H1 (cell line): Measurements from ENCODE around the gene APOL2. TPM values are rescaled to one million over a fixed set of nuclear protein-coding genes. Genes with fewer than 3 reads are reported as not detected.

Experiments used
- CTCF ChIA-PET: fragments of 300-600 bp; sonication (Branson Sonifier 250); formaldehyde crosslinking; loops from one replicate; lab custom pipeline; 2021; ENCODE audit not compliant: partially characterized antibody; lab: Charles Lee
- POLR2A ChIA-PET: fragments of 300-600 bp; sonication (Branson Sonifier 250); formaldehyde crosslinking; loops from one replicate; lab custom pipeline; 2021; ENCODE audit warnings: inconsistent platforms; ENCODE audit not compliant: partially characterized antibody; lab: Charles Lee
- DNase-seq, 2 experiments: peaks; one replicate each; pipeline versions ENCODE4 v3.0.0 to v3.0.0-alpha.2; 2010 to 2022; ENCODE audit warnings: low spot score in 2 of 2, low read depth in 1 of 2, mixed read lengths in 1 of 2
- FAIRE-seq: peaks from 2 replicates; lab custom pipeline; 2011; peaks lifted over from hg19 to GRCh38; lab: Jason Lieb, UNC
- H2AFZ ChIP-seq: 2 replicates; pipeline ENCODE4 v1.8.1; 2012; ENCODE audit warnings: low read length, inconsistent platforms
- H2AK5ac ChIP-seq: 2 replicates; pipeline ENCODE4 v1.6.1; 2013; ENCODE audit warnings: low read depth, low read length
- H2BK120ac ChIP-seq: replicated peaks from 2 replicates; pipeline ENCODE3; 2013; ENCODE audit warnings: low read depth, low read length, inconsistent platforms
- H2BK12ac ChIP-seq: 2 replicates; pipeline ENCODE4 v1.6.1; 2013; ENCODE audit warnings: low read depth, low read length
- H2BK15ac ChIP-seq: 2 replicates; pipeline ENCODE4 v1.6.1; 2013; ENCODE audit warnings: low read length
- H2BK20ac ChIP-seq: 2 replicates; pipeline ENCODE4 v1.6.1; 2013; ENCODE audit warnings: low read length
- H2BK5ac ChIP-seq: 2 replicates; pipeline ENCODE4 v1.6.1; 2013; ENCODE audit warnings: low read depth, low read length
- H3K14ac ChIP-seq: 2 replicates; pipeline ENCODE4 v1.6.1; 2013; ENCODE audit warnings: inconsistent platforms; ENCODE audit not compliant: insufficient read length
- H3K18ac ChIP-seq: 2 replicates; pipeline ENCODE4 v1.6.1; 2013; ENCODE audit warnings: low read length; ENCODE audit errors: extremely low read depth
- H3K23ac ChIP-seq: 2 replicates; pipeline ENCODE4 v1.6.1; 2013; ENCODE audit warnings: inconsistent platforms; ENCODE audit not compliant: insufficient read length
- H3K23me2 ChIP-seq: 2 replicates; pipeline ENCODE4 v1.6.1; 2013; ENCODE audit warnings: low read depth, low read length
- H3K27ac ChIP-seq: 2 replicates; pipeline ENCODE4 v1.6.1; 2011; ENCODE audit warnings: low read depth, low read length, inconsistent platforms
- H3K27me3 ChIP-seq, 4 experiments: replicated peaks in 1 of 4; 1 replicate in 1 of 4; 2 replicates in 3 of 4; pipeline versions ENCODE4 v1.6.1 to v1.8.1; 2011 to 2013; ENCODE audit warnings: low read length in 3 of 4, mild to moderate bottlenecking in 3 of 4, inconsistent platforms in 2 of 4, mixed read lengths in 2 of 4, moderate library complexity in 1 of 4; ENCODE audit not compliant: control insufficient read depth in 3 of 4, insufficient read depth in 3 of 4; ENCODE audit errors: extremely low read depth in 1 of 4
- H3K36me3 ChIP-seq, 4 experiments: 2 replicates each; pipeline versions ENCODE4 v1.6.1 to v1.8.1; 2011 to 2013; ENCODE audit warnings: mild to moderate bottlenecking in 4 of 4, low read length in 3 of 4, moderate library complexity in 2 of 4, control low read depth in 1 of 4, inconsistent platforms in 1 of 4; ENCODE audit not compliant: insufficient read depth in 4 of 4, control insufficient read depth in 2 of 4
- H3K4ac ChIP-seq: replicated peaks from 2 replicates; pipeline ENCODE3; 2013; ENCODE audit warnings: low read length, low read depth, mixed read lengths, inconsistent platforms; ENCODE audit not compliant: insufficient read length
- H3K4me1 ChIP-seq, 4 experiments: replicated peaks in 1 of 4; 1 replicate in 1 of 4; 2 replicates in 3 of 4; pipeline versions ENCODE4 v1.6.1 to v1.8.1; 2011 to 2013; ENCODE audit warnings: low read length in 3 of 4, inconsistent platforms in 2 of 4, mixed read lengths in 1 of 4; ENCODE audit not compliant: insufficient read depth in 4 of 4, control insufficient read depth in 3 of 4
- H3K4me2 ChIP-seq, 2 experiments: 2 replicates each; pipeline versions ENCODE4 v1.6.1 to v1.8.1; 2011 to 2013; ENCODE audit warnings: low read depth in 2 of 2, low read length in 2 of 2, control low read depth in 1 of 2, inconsistent platforms in 1 of 2, mild to moderate bottlenecking in 1 of 2; ENCODE audit not compliant: insufficient read depth in 1 of 2
- H3K4me3 ChIP-seq, 4 experiments: fragments of 200-600, 300-600 bp in 1 of 4; sonication (generic), shearing (Covaris generic), sonication (Bioruptor Twin) in 1 of 4; 2 replicates each; pipeline versions ENCODE4 v1.5.1 to v1.8.1; 2011 to 2016; ENCODE audit warnings: low read length in 4 of 4, low read depth in 3 of 4, control low read depth in 2 of 4, inconsistent platforms in 2 of 4, mild to moderate bottlenecking in 2 of 4, mixed read lengths in 1 of 4, moderate library complexity in 1 of 4; ENCODE audit not compliant: insufficient read depth in 2 of 4; ENCODE audit errors: extremely low read depth in 1 of 4
- H3K56ac ChIP-seq: replicated peaks from 2 replicates; pipeline ENCODE3; 2013; ENCODE audit warnings: low read depth, mild to moderate bottlenecking, mixed read lengths, low read length, inconsistent platforms; ENCODE audit not compliant: insufficient read length
- H3K79me1 ChIP-seq: 2 replicates; pipeline ENCODE4 v1.6.1; 2013; ENCODE audit warnings: low read depth, low read length, control low read depth
- H3K79me2 ChIP-seq, 2 experiments: 2 replicates each; pipeline versions ENCODE4 v1.6.1 to v1.8.1; 2012 to 2013; ENCODE audit warnings: low read length in 2 of 2, mild to moderate bottlenecking in 2 of 2, inconsistent platforms in 1 of 2; ENCODE audit not compliant: insufficient read depth in 2 of 2, control insufficient read depth in 1 of 2
- H3K9ac ChIP-seq, 4 experiments: replicated peaks in 1 of 4; 1 replicate in 1 of 4; 2 replicates in 3 of 4; pipeline versions ENCODE4 v1.6.1 to v1.8.1; 2011 to 2013; ENCODE audit warnings: low read depth in 3 of 4, low read length in 3 of 4, control low read depth in 2 of 4, mild to moderate bottlenecking in 2 of 4, moderate library complexity in 2 of 4, inconsistent platforms in 1 of 4; ENCODE audit errors: extremely low read depth in 1 of 4
- H3K9me3 ChIP-seq, 2 experiments: 2 replicates each; pipeline versions ENCODE4 v1.6.1 to v1.8.1; 2012 to 2013; ENCODE audit warnings: mild to moderate bottlenecking in 2 of 2, moderate library complexity in 2 of 2, control low read depth in 1 of 2, inconsistent platforms in 1 of 2, low read depth in 1 of 2, low read length in 1 of 2, mixed read lengths in 1 of 2; ENCODE audit not compliant: insufficient read depth in 2 of 2
- H4K20me1 ChIP-seq, 2 experiments: replicated peaks in 1 of 2; 2 replicates each; pipeline versions ENCODE3 to v1.8.1; 2011 to 2013; ENCODE audit warnings: inconsistent platforms in 2 of 2, low read length in 2 of 2, mild to moderate bottlenecking in 1 of 2; ENCODE audit not compliant: insufficient read depth in 2 of 2, control insufficient read depth in 1 of 2
- H4K5ac ChIP-seq: 2 replicates; pipeline ENCODE4 v1.6.1; 2013; ENCODE audit warnings: low read length, low read depth, mixed read lengths, inconsistent platforms; ENCODE audit not compliant: insufficient read length
- H4K8ac ChIP-seq: 2 replicates; pipeline ENCODE4 v1.8.0; 2013; ENCODE audit warnings: mild to moderate bottlenecking, moderate library complexity, low read length, inconsistent platforms; ENCODE audit not compliant: insufficient read depth; ENCODE audit errors: extremely low read depth
- H4K91ac ChIP-seq: replicated peaks from 2 replicates; pipeline ENCODE3; 2013; ENCODE audit warnings: low read length, mixed read lengths, inconsistent platforms; ENCODE audit not compliant: insufficient read length
- ASH2L ChIP-seq: fragments of 200-600, 300-600 bp; sonication (generic); IDR thresholded peaks from one replicate; pipeline ENCODE4 v1.7.1; 2017; ENCODE audit warnings: low read length
- BRCA1 ChIP-seq: IDR thresholded peaks from 2 replicates; pipeline ENCODE4 v1.6.1; 2012; ENCODE audit warnings: low read depth, low read length, improper control_type of control experiment
- CREB1 ChIP-seq: IDR thresholded peaks from 2 replicates; pipeline ENCODE4 v1.6.1; 2012; ENCODE audit warnings: inconsistent platforms
- NRF1 ChIP-seq: IDR thresholded peaks from 2 replicates; pipeline ENCODE4 v1.6.1; 2011; ENCODE audit warnings: mild to moderate bottlenecking, low read depth, low read length, improper control_type of control experiment
- POLR2AphosphoS5 ChIP-seq: IDR thresholded peaks from 2 replicates; pipeline ENCODE4 v1.6.1; 2011; ENCODE audit warnings: low read depth, low read length
- SIRT6 ChIP-seq: IDR thresholded peaks from one replicate; pipeline ENCODE4 v1.7.1; 2012; ENCODE audit warnings: low read length, inconsistent platforms
- SIX5 ChIP-seq: IDR thresholded peaks from 2 replicates; pipeline ENCODE4 v1.6.1; 2011; ENCODE audit warnings: mild to moderate bottlenecking, low read depth, low read length
- SP2 ChIP-seq: IDR thresholded peaks from 2 replicates; pipeline ENCODE4 v1.6.1; 2012; ENCODE audit warnings: mild to moderate bottlenecking, low read length, inconsistent platforms
- SRF ChIP-seq: IDR thresholded peaks from 2 replicates; pipeline ENCODE4 v1.6.1; 2011; ENCODE audit warnings: mild to moderate bottlenecking, low read depth, low read length, moderate library complexity
- SUZ12 ChIP-seq: fragments of 200-600 bp; sonication (generic); IDR thresholded peaks from 2 replicates; pipeline ENCODE4 v1.6.1; 2012; ENCODE audit warnings: mild to moderate bottlenecking, inconsistent platforms, low read length, moderate library complexity, mixed read lengths
- TCF12 ChIP-seq: IDR thresholded peaks from 2 replicates; pipeline ENCODE4 v1.6.1; 2011; ENCODE audit warnings: low read depth, mild to moderate bottlenecking, low read length
- WGBS, 2 experiments: shearing (Covaris generic) in 1 of 2; methylation state at CpG; one replicate each; pipeline versions ENCODE4 v1.1.6 to v1.1.7; 2013 to 2015; ENCODE audit warnings: low lambda C conversion rate in 2 of 2, mixed read lengths in 2 of 2, inconsistent platforms in 1 of 2, low coverage in 1 of 2, missing lambda C conversion rate in 1 of 2; ENCODE audit not compliant: insufficient replicate concordance in 2 of 2, insufficient coverage in 1 of 2, insufficient read length in 1 of 2; ENCODE audit errors: extremely low coverage in 1 of 2, missing lambda C conversion rate in 1 of 2; 5-methylcytosine and 5-hydroxymethylcytosine counted together
- polyA plus RNA-seq, 7 experiments: library from polyadenylated mRNA; depleted of rRNA in 3 of 7; stranded (reverse) in 5 of 7; unstranded in 2 of 7; fragments of >200 nt in 5 of 7; fragments of 200-250 nt in 2 of 7; gene quantifications; 1 replicate in 5 of 7; 2 replicates in 1 of 7; 4 replicates in 1 of 7; pipeline versions ENCODE4 v1.2.1 to v1.2.3, GENCODE V29; 2011 to 2013; ENCODE audit warnings: missing spikeins in 2 of 7, mixed read lengths in 2 of 7
- total RNA-seq: library from RNA; stranded (reverse); fragmentation: NEBNext Ultra II Directional; extraction: Animal tissue kit (Norgen Biotek cat#: 25700); gene quantifications from 2 replicates; pipeline ENCODE4 v1.2.1, GENCODE V29; 2021
- TF ChIP-seq, protein P1 (sequence below): IDR thresholded peaks from 2 replicates; pipeline ENCODE4 v1.6.1; 2012; ENCODE audit warnings: low read length, inconsistent platforms
- TF ChIP-seq, protein P2 (sequence below): IDR thresholded peaks from 2 replicates; pipeline ENCODE4 v1.6.1; 2011; ENCODE audit warnings: low read depth, mild to moderate bottlenecking, low read length; ENCODE audit not compliant: insufficient read depth

Gene APOL2
- total and polyA plus RNA-seq, 2 of the 8 experiments (the other 6 are each of a cell fraction or from before 2014, with no cell fraction given), result 8.1 to 11.0 TPM

DNA sequence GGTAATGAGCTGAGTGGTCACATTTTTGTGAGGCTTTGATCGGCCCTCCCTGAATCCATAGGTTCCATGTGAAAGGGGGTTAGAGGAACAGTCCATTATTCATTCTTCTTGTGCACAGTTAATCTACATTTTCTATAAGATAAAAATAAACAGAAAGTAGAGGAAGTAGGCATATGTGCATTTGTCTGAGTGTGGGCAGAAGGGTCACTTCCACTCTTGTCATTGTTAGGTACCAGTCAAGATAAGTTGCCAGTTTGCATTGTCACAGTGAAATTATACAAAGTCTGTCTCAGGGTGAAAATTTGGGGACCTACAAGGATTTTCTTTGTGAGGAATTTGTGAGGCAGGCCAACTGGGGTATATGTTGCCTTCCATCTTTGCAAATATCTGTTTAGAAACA is 33.1 kb downstream of the APOL2 start:
- H4K5ac ChIP-seq, result no peak overlapping the region
- FAIRE-seq, result no peak
- no peak for DNase-seq
- no peak overlapping the region for H2BK20ac ChIP-seq
- H4K91ac ChIP-seq, result no peak overlapping the region
- no peaks in the 10 kb centered on the region for H3K4me1 ChIP-seq
- no peak overlapping the region for H2BK12ac ChIP-seq
- no peak overlapping the region for H3K4me2 ChIP-seq
- H3K56ac ChIP-seq, result no peak overlapping the region
- H3K79me1 ChIP-seq, result no peaks in the 10 kb centered on the region
- no peak for TF ChIP-seq ASH2L
- no peak for TF ChIP-seq CREB1
- no peak for TF ChIP-seq SIRT6
- no peak for TF ChIP-seq SRF
- TF ChIP-seq NRF1, result no peak
- no peak for TF ChIP-seq BRCA1
- TF ChIP-seq SP2, result no peak
- TF ChIP-seq SUZ12, result no peak
- TF ChIP-seq POLR2AphosphoS5, result no peak
- TF ChIP-seq TCF12, result no peak
- TF ChIP-seq SIX5, result no peak
- TF ChIP-seq, protein P1, sequence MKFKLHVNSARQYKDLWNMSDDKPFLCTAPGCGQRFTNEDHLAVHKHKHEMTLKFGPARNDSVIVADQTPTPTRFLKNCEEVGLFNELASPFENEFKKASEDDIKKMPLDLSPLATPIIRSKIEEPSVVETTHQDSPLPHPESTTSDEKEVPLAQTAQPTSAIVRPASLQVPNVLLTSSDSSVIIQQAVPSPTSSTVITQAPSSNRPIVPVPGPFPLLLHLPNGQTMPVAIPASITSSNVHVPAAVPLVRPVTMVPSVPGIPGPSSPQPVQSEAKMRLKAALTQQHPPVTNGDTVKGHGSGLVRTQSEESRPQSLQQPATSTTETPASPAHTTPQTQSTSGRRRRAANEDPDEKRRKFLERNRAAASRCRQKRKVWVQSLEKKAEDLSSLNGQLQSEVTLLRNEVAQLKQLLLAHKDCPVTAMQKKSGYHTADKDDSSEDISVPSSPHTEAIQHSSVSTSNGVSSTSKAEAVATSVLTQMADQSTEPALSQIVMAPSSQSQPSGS, result no peak
- TF ChIP-seq, protein P2, sequence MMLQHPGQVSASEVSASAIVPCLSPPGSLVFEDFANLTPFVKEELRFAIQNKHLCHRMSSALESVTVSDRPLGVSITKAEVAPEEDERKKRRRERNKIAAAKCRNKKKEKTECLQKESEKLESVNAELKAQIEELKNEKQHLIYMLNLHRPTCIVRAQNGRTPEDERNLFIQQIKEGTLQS, result no peak
- no peaks in the 10 kb centered on the region for H3K79me2 ChIP-seq
- no peak overlapping the region for H2BK15ac ChIP-seq
- POLR2A ChIA-PET, result no interaction called here
- no peaks in the 10 kb centered on the region for H3K23me2 ChIP-seq
- H3K23ac ChIP-seq, result no peak overlapping the region
- H4K8ac ChIP-seq, result no peak overlapping the region
- H4K20me1 ChIP-seq, result no peaks in the 10 kb centered on the region
- CTCF ChIA-PET, result interaction anchor here (1.4 kb wide), 1 partner anchor 33 kb away, joined by 5 read pairs; the partner anchor contains the start of gene APOL2
- no peaks in the 10 kb centered on the region for H3K36me3 ChIP-seq
- peaks cover 0 to 4% of the 10 kb centered on the region in 2 experiments; a peak in 1 of 4 replicates for H3K9me3 ChIP-seq
- WGBS, 2 experiments, result 82% methylated on average over 1 of the region's 1 CpG; no CpG with 5 or more reads in 1 of the 2 experiments
- no peak overlapping the region for H2AFZ ChIP-seq
- H3K14ac ChIP-seq, result no peak overlapping the region
- no peak overlapping the region for H3K18ac ChIP-seq
- H3K4me3 ChIP-seq, result no peak overlapping the region
- H3K27me3 ChIP-seq, result no peaks in the 10 kb centered on the region
- no peak overlapping the region for H2AK5ac ChIP-seq
- no peak overlapping the region for H3K4ac ChIP-seq
- H3K27ac ChIP-seq, result no peak overlapping the region
- no peak overlapping the region for H2BK5ac ChIP-seq
- no peak overlapping the region for H2BK120ac ChIP-seq
- no peak overlapping the region for H3K9ac ChIP-seq
